Keratinocyte (primary cell): Measurements from ENCODE around the gene ACACA. TPM values are rescaled to one million over a fixed set of nuclear protein-coding genes. Genes with fewer than 3 reads are reported as not detected.
A peak's percentile ranks its signal among the peaks of the same experiment; 100 is the strongest.

ENCODE experiments used
- DNase-seq: peaks from one replicate; pipeline ENCODE4 v3.0.0-alpha.2; 2011; ENCODE audit warnings: low read depth, missing footprints, low spot score
- FAIRE-seq: peaks from 2 replicates; lab custom pipeline; 2011; peaks lifted over from hg19 to GRCh38; lab: Jason Lieb, UNC
- H2AFZ ChIP-seq: 2 replicates; pipeline ENCODE4 v1.6.0; 2012; ENCODE audit warnings: low read length, control low read depth, inconsistent platforms; ENCODE audit not compliant: control insufficient read depth
- H3K27ac ChIP-seq: 2 replicates; pipeline ENCODE4 v1.5.1; 2011; ENCODE audit warnings: low read length; ENCODE audit not compliant: control insufficient read depth, insufficient read depth
- H3K27me3 ChIP-seq: 3 replicates; pipeline ENCODE4 v1.6.0; 2011; ENCODE audit warnings: low read length; ENCODE audit not compliant: control insufficient read depth, insufficient read depth; ENCODE audit errors: extremely low read depth
- H3K36me3 ChIP-seq, 2 experiments: 2 replicates in 1 of 2; 3 replicates in 1 of 2; pipeline ENCODE4 v1.5.1; 2011; ENCODE audit warnings: low read length in 2 of 2, mild to moderate bottlenecking in 1 of 2; ENCODE audit not compliant: control insufficient read depth in 2 of 2, insufficient read depth in 2 of 2; ENCODE audit errors: extremely low read depth in 1 of 2
- H3K4me1 ChIP-seq: 3 replicates; pipeline ENCODE4 v1.5.1; 2011; ENCODE audit warnings: low read length; ENCODE audit not compliant: control insufficient read depth, insufficient read depth; ENCODE audit errors: extremely low read depth
- H3K4me2 ChIP-seq: 3 replicates; pipeline ENCODE4 v1.6.0; 2011; ENCODE audit warnings: low read depth, low read length; ENCODE audit not compliant: control insufficient read depth, insufficient read depth; ENCODE audit errors: extremely low read depth
- H3K4me3 ChIP-seq, 3 experiments: fragments of 200-600 bp in 1 of 3; sonication (generic) in 1 of 3; 2 replicates in 2 of 3; 3 replicates in 1 of 3; pipeline ENCODE4 v1.5.1; 2011 to 2016; ENCODE audit warnings: low read length in 3 of 3, mild to moderate bottlenecking in 3 of 3, control low read depth in 2 of 3, inconsistent platforms in 1 of 3, low read depth in 1 of 3, mixed read lengths in 1 of 3, mixed run types in 1 of 3, moderate library complexity in 1 of 3; ENCODE audit not compliant: control insufficient read depth in 2 of 3, insufficient read depth in 2 of 3; ENCODE audit errors: extremely low read depth in 1 of 3
- H3K79me2 ChIP-seq: 2 replicates; pipeline ENCODE4 v1.6.0; 2012; ENCODE audit warnings: low read length; ENCODE audit not compliant: control insufficient read depth, insufficient read depth
- H3K9ac ChIP-seq: 3 replicates; pipeline ENCODE4 v1.6.0; 2011; ENCODE audit warnings: low read length; ENCODE audit not compliant: control insufficient read depth, insufficient read depth; ENCODE audit errors: extremely low read depth
- H3K9me1 ChIP-seq: 3 replicates; pipeline ENCODE4 v1.6.0; 2011; ENCODE audit warnings: low read length; ENCODE audit not compliant: control insufficient read depth, insufficient read depth; ENCODE audit errors: extremely low read depth
- H3K9me3 ChIP-seq: 2 replicates; pipeline ENCODE4 v1.5.1; 2012; ENCODE audit warnings: low read depth, low read length; ENCODE audit not compliant: control insufficient read depth
- H4K20me1 ChIP-seq: 3 replicates; pipeline ENCODE4 v1.6.0; 2011; ENCODE audit warnings: low read length; ENCODE audit not compliant: control insufficient read depth, insufficient read depth; ENCODE audit errors: extremely low read depth
- CTCF ChIP-seq, 3 experiments: IDR thresholded peaks in 1 of 3; conservative IDR thresholded peaks in 1 of 3; optimal IDR thresholded peaks in 1 of 3; 2 replicates in 2 of 3; 3 replicates in 1 of 3; pipeline versions ENCODE3 to v1.5.1; 2011; ENCODE audit warnings: low read length in 3 of 3, mild to moderate bottlenecking in 3 of 3, moderate library complexity in 2 of 3, control low read depth in 1 of 3, inconsistent platforms in 1 of 3; ENCODE audit not compliant: insufficient read depth in 2 of 3; ENCODE audit errors: extremely low read depth in 1 of 3
- EZH2 ChIP-seq: IDR thresholded peaks from one replicate; pipeline ENCODE4 v1.6.1; 2012; ENCODE audit warnings: inconsistent platforms, mild to moderate bottlenecking, low read length, moderate library complexity
- dilution Hi-C: fragments of 300-500 bp; cut with MboI; formaldehyde crosslinking; loops from one replicate; pipeline ENCODE4 v1.7.0; 2020; ENCODE audit warnings: low sequenced_read_pairs; ENCODE audit not compliant: extremely low pct_ligation_motif_present
- polyA plus RNA-seq, 5 experiments: library from polyadenylated mRNA; depleted of rRNA in 3 of 5; stranded (reverse) in 3 of 5; stranded (forward) in 1 of 5; unstranded in 1 of 5; fragments of >200 nt; gene quantifications; 1 replicate in 1 of 5; 2 replicates in 3 of 5; 3 replicates in 1 of 5; pipeline versions ENCODE4 v1.2.1 to v1.2.3, GENCODE V29; 2011 to 2012; ENCODE audit warnings: missing spikeins in 2 of 5, low read depth in 1 of 5, low replicate concordance in 1 of 5

Gene ACACA
- polyA plus RNA-seq, 1 donor (not counting 4 experiments of a cell fraction or from before 2014, with no cell fraction given) = 85.8 TPM

DNA sequence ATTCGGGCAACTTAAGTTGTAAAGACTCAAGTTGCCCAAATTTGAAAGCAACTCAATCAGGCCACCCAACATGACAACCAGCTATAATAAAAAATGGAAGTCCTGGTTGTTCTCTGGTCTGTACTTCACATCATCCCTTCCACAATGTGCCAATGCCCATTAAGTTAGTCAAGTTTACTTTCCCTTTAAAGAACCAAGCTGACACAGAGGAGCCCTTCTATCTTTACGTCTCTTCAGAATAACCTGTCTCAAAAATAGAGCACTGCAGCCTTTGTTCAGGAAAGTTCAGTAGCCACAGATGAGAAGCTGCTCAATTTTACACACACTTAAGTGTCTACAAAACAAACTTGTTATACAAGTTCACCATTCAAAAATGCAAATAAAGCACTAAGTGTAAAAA, 106.0 kb downstream of the ACACA start:
- H2AFZ ChIP-seq = no peak overlapping the region
- H3K27me3 ChIP-seq = no peaks in the 10 kb centered on the region
- no peaks in the 10 kb centered on the region for H3K9me3 ChIP-seq
- H3K36me3 ChIP-seq = no peaks in the 10 kb centered on the region
- no peak for FAIRE-seq
- peaks cover 41% of the 10 kb centered on the region for H3K4me1 ChIP-seq
- no peaks in the 10 kb centered on the region for H3K9me1 ChIP-seq
- no peak for TF ChIP-seq EZH2
- TF ChIP-seq CTCF (optimal IDR thresholded peaks at IDR 0.05 in 1 of 3, IDR thresholded peaks at IDR 0.05 in 1 of 3, conservative IDR thresholded peaks at IDR 0.05 in 1 of 3; ENCODE audit: extremely low read depth in 1 of 3, insufficient read depth in 2 of 3, low read length in 3 of 3) = no peak
- peak overlapping the region in 1 of 3 experiments; percentile 36 for H3K4me3 ChIP-seq
- no peak for DNase-seq
- no peak overlapping the region for H3K9ac ChIP-seq
- H3K79me2 ChIP-seq = peaks cover 40% of the 10 kb centered on the region
- peaks cover 2% of the 10 kb centered on the region for H4K20me1 ChIP-seq
- peak overlapping the region; percentile 31 for H3K27ac ChIP-seq
- peak overlapping the region; percentile 65 for H3K4me2 ChIP-seq
- dilution Hi-C loops = no loop called here

- H3K9ac ChIP-seq = peak overlapping the region; percentile 17
- H3K27ac ChIP-seq = peak overlapping the region; percentile 24
- H3K4me1 ChIP-seq = peaks cover 35% of the 10 kb centered on the region
- dilution Hi-C loops = no loop called here
- no peak for FAIRE-seq
- no peak for DNase-seq
- no peak overlapping the region for H3K4me3 ChIP-seq
- peaks cover 46% of the 10 kb centered on the region for H3K79me2 ChIP-seq
- H3K9me3 ChIP-seq = no peaks in the 10 kb centered on the region
- H4K20me1 ChIP-seq = no peaks in the 10 kb centered on the region
- H3K36me3 ChIP-seq = no peaks in the 10 kb centered on the region
- H3K9me1 ChIP-seq = no peaks in the 10 kb centered on the region
- H2AFZ ChIP-seq = no peak overlapping the region
- H3K27me3 ChIP-seq = no peaks in the 10 kb centered on the region
- peak overlapping the region; percentile 65 for H3K4me2 ChIP-seq
- TF ChIP-seq EZH2 (no peak), CTCF (optimal IDR thresholded peaks at IDR 0.05 in 1 of 3, IDR thresholded peaks at IDR 0.05 in 1 of 3, conservative IDR thresholded peaks at IDR 0.05 in 1 of 3; ENCODE audit: extremely low read depth in 1 of 3, insufficient read depth in 2 of 3, low read length in 3 of 3) (no peak)
Observed at GRCh38 chr17:37299257-37299980, 107.2 kb downstream of the ACACA start.
